HCT116 (cell line): Measurements from ENCODE around the gene EPB41L4A. TPM values are rescaled to one million over a fixed set of nuclear protein-coding genes. Genes with fewer than 3 reads are reported as not detected.

ENCODE experiments used
- ATAC-seq: fragments of 200-7000 bp; cut with Tn5 transposase; 2 replicates; pipeline ENCODE4 v1.9.1; 2020; ENCODE audit warnings: mild to moderate bottlenecking, moderate library complexity
- BruUV-seq: library from RNA; stranded (reverse); fragments of 400-500 nt; replicated peaks from 2 replicates; lab custom pipeline; 2021; lab: Mats Ljungman, UMichigan
- CTCF ChIA-PET: fragments of 300-600 bp; sonication (Branson Sonifier 250); formaldehyde crosslinking; loops from one replicate; lab custom pipeline; 2021; ENCODE audit warnings: antibody characterized with exemption; lab: Charles Lee
- POLR2A ChIA-PET: fragments of 300-600, 350-600 bp; sonication (Branson Sonifier 250); formaldehyde crosslinking; loops from one replicate; lab custom pipeline; 2021; ENCODE audit warnings: antibody characterized with exemption; lab: Charles Lee
- RAD21 ChIA-PET, 2 experiments: fragments of 300-600 bp; sonication (Branson Sonifier 250); formaldehyde crosslinking; loops; one replicate each; lab custom pipeline; 2023; ENCODE audit warnings: low total read pairs in 2 of 2; ENCODE audit not compliant: uncharacterized antibody in 2 of 2, unreplicated experiment in 2 of 2, low non-redundant PET in 1 of 2; lab: Charles Lee
- DNase-seq: peaks from one replicate; pipeline ENCODE4 v3.0.0-alpha.2; 2010; ENCODE audit warnings: low read depth, low spot score
- H2AFZ ChIP-seq: fragments of 200-600 bp; shearing (Covaris generic), sonication (generic); 2 replicates; pipeline ENCODE4 v1.6.1; 2017; ENCODE audit warnings: low read depth, mixed run types, mixed read lengths, antibody characterized with exemption, low read length; ENCODE audit not compliant: poor library complexity, severe bottlenecking
- H3K27ac ChIP-seq: 2 replicates; pipeline ENCODE4 v1.5.1; 2012; ENCODE audit warnings: low read depth, low read length
- H3K27me3 ChIP-seq: fragments of 200-600 bp; sonication (generic); 2 replicates; pipeline ENCODE4 v1.6.1; 2016; ENCODE audit warnings: mixed run types, low read length, mixed read lengths; ENCODE audit not compliant: insufficient read depth
- H3K36me3 ChIP-seq, 2 experiments: fragments of 200-500 bp in 1 of 2; fragments of 200-600 bp in 1 of 2; sonication (Bioruptor generic) in 1 of 2; sonication (generic) in 1 of 2; 2 replicates each; pipeline versions ENCODE4 v1.5.1 to v1.6.1; 2014 to 2016; ENCODE audit warnings: low read length in 2 of 2, inconsistent platforms in 1 of 2, mixed read lengths in 1 of 2, mixed run types in 1 of 2; ENCODE audit not compliant: insufficient read depth in 2 of 2, control insufficient read depth in 1 of 2
- H3K4me1 ChIP-seq, 2 experiments: fragments of 200-600 bp in 1 of 2; sonication (generic) in 1 of 2; 2 replicates each; pipeline versions ENCODE4 v1.5.1 to v1.6.1; 2012 to 2017; ENCODE audit warnings: low read length in 2 of 2, inconsistent platforms in 1 of 2, mild to moderate bottlenecking in 1 of 2, mixed read lengths in 1 of 2, mixed run types in 1 of 2, moderate library complexity in 1 of 2; ENCODE audit not compliant: insufficient read depth in 2 of 2, control insufficient read depth in 1 of 2
- H3K4me2 ChIP-seq: fragments of 200-600 bp; sonication (generic); 2 replicates; pipeline ENCODE4 v1.6.1; 2017; ENCODE audit warnings: mixed run types, low read length, mixed read lengths
- H3K4me3 ChIP-seq, 2 experiments: fragments of 200-600 bp in 1 of 2; sonication (generic) in 1 of 2; replicated peaks in 1 of 2; 2 replicates each; pipeline ENCODE4 v1.5.1; 2011 to 2016; ENCODE audit warnings: low read length in 2 of 2, control low read depth in 1 of 2, low read depth in 1 of 2, mild to moderate bottlenecking in 1 of 2, mixed read lengths in 1 of 2, mixed run types in 1 of 2
- H3K79me2 ChIP-seq: fragments of 200-600 bp; sonication (generic); 2 replicates; pipeline ENCODE4 v1.6.1; 2017; ENCODE audit warnings: mild to moderate bottlenecking, mixed run types, low read length, moderate library complexity, mixed read lengths; ENCODE audit not compliant: insufficient read depth
- H3K9ac ChIP-seq: fragments of 200-600 bp; sonication (generic); 2 replicates; pipeline ENCODE4 v1.6.1; 2016; ENCODE audit warnings: low read length, mixed read lengths
- H3K9me2 ChIP-seq: fragments of 200-600 bp; sonication (generic), shearing (Covaris generic); 2 replicates; pipeline ENCODE4 v1.6.1; 2017; ENCODE audit warnings: mixed run types, mild to moderate bottlenecking, moderate library complexity; ENCODE audit not compliant: insufficient read depth
- H3K9me3 ChIP-seq, 2 experiments: fragments of 200-500 bp in 1 of 2; fragments of 200-600 bp in 1 of 2; sonication (Bioruptor generic) in 1 of 2; sonication (generic) in 1 of 2; 2 replicates each; pipeline ENCODE4 v1.6.1; 2014 to 2017; ENCODE audit warnings: low read length in 2 of 2, mixed read lengths in 2 of 2, inconsistent platforms in 1 of 2, low read depth in 1 of 2, mild to moderate bottlenecking in 1 of 2, mixed run types in 1 of 2, moderate library complexity in 1 of 2; ENCODE audit not compliant: control insufficient read depth in 1 of 2, insufficient read depth in 1 of 2
- H4K20me1 ChIP-seq: fragments of 200-600 bp; sonication (generic), shearing (Covaris generic); 2 replicates; pipeline ENCODE4 v1.6.1; 2017; ENCODE audit warnings: mixed run types, mild to moderate bottlenecking, moderate library complexity; ENCODE audit not compliant: insufficient read depth
- CEBPB ChIP-seq: IDR thresholded peaks from 2 replicates; pipeline ENCODE4 v1.6.1; 2012; ENCODE audit warnings: low read depth
- EGR1 ChIP-seq: IDR thresholded peaks from 2 replicates; pipeline ENCODE4 v1.6.1; 2012; ENCODE audit warnings: low read depth
- EZH2phosphoT487 ChIP-seq: fragments of 200-600 bp; IDR thresholded peaks from 2 replicates; pipeline ENCODE4 v1.6.1; 2018; ENCODE audit warnings: antibody characterized with exemption, borderline replicate concordance
- FOSL1 ChIP-seq: IDR thresholded peaks from 2 replicates; pipeline ENCODE4 v1.6.1; 2012; ENCODE audit warnings: low read depth
- MAX ChIP-seq: IDR thresholded peaks from 2 replicates; pipeline ENCODE4 v1.6.1; 2012
- POLR2A ChIP-seq: IDR thresholded peaks from 2 replicates; pipeline ENCODE4 v1.7.0; 2011; ENCODE audit warnings: borderline replicate concordance; ENCODE audit not compliant: insufficient read depth, insufficient read length; ENCODE audit errors: extremely low read depth
- POLR2AphosphoS5 ChIP-seq: IDR thresholded peaks from 2 replicates; pipeline ENCODE4 v1.6.1; 2011; ENCODE audit warnings: mild to moderate bottlenecking, low read depth, low read length, moderate library complexity
- SP1 ChIP-seq: IDR thresholded peaks from 2 replicates; pipeline ENCODE4 v1.6.1; 2012; ENCODE audit warnings: low read depth
- SRF ChIP-seq: IDR thresholded peaks from 2 replicates; pipeline ENCODE4 v1.6.1; 2012; ENCODE audit warnings: low read depth
- TCF7L2 ChIP-seq: IDR thresholded peaks from 2 replicates; pipeline ENCODE4 v1.7.0; 2011; ENCODE audit warnings: borderline replicate concordance, inconsistent platforms; ENCODE audit not compliant: insufficient read depth, insufficient read length; ENCODE audit errors: extremely low read depth
- YY1 ChIP-seq: IDR thresholded peaks from 2 replicates; pipeline ENCODE4 v1.6.1; 2011; ENCODE audit warnings: low read length, low read depth, moderate library complexity, mild to moderate bottlenecking; ENCODE audit not compliant: insufficient replicate concordance; ENCODE audit errors: extremely low read depth
- ZBTB33 ChIP-seq: IDR thresholded peaks from 2 replicates; pipeline ENCODE4 v1.6.1; 2011; ENCODE audit warnings: mild to moderate bottlenecking, low read length, moderate library complexity; ENCODE audit not compliant: insufficient replicate concordance; ENCODE audit errors: extremely low read depth
- ZFX ChIP-seq: fragments of 450-650 bp; IDR thresholded peaks from 2 replicates; pipeline ENCODE4 v1.6.1; 2017
- ZNF274 ChIP-seq: fragments of 200-500 bp; sonication (Bioruptor generic); IDR thresholded peaks from 2 replicates; pipeline ENCODE4 v1.6.1; 2014; ENCODE audit warnings: mild to moderate bottlenecking, low read depth, low read length, inconsistent platforms
- intact Hi-C: fragments of 100-400 bp; cut with micrococcal nuclease; formaldehyde crosslinking; loops from 2 replicates; pipeline ENCODE4 v1.10.0; 2022
- total RNA-seq: library from RNA; stranded (reverse); gene quantifications from one replicate; pipeline ENCODE4 v1.2.1, GENCODE V29; 2021; ENCODE audit not compliant: unreplicated experiment
- TF ChIP-seq, protein P1 (sequence below): IDR thresholded peaks from 2 replicates; pipeline ENCODE4 v1.6.1; 2012
- TF ChIP-seq, protein P2 (sequence below): IDR thresholded peaks from 2 replicates; pipeline ENCODE4 v1.6.1; 2012; ENCODE audit warnings: low read depth

Gene EPB41L4A
- total RNA-seq, 1 experiment from 2014 or later, result 2.8 TPM

DNA sequence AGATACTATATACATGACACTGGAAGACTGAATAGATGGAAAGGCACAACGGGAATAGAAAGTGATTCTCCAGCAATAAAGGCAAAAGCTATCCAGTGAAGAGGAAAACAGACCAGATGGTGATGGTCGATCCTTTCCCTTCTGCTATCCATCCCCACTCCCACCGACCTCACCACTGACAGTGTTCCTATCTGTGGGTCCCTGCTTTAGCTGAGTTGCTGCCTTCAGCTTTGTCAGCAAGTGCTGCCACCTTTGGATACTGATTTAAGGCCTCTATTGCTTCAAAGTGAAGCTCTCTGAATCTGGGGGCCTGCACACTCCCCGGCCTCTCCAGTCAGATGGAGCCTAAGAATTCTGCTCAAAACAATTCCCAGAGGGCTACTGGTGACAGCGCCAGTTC lies 32.3 kb downstream of the EPB41L4A start:
- ChIA-PET CTCF (no interaction called here), POLR2A (no interaction called here), RAD21 (no interaction called here)
- H3K9me3 ChIP-seq, result no peaks in the 10 kb centered on the region
- H3K4me2 ChIP-seq, result no peak overlapping the region
- H3K79me2 ChIP-seq, result no peaks in the 10 kb centered on the region
- no TSS peak for BruUV-seq
- H3K27me3 ChIP-seq, result 0 out of 2 replicates have a peak, but pooled peaks cover 7% of the 10 kb centered on the region
- no peak overlapping the region for H2AFZ ChIP-seq
- no peaks in the 10 kb centered on the region for H3K9me2 ChIP-seq
- H3K27ac ChIP-seq, result no peak overlapping the region
- H3K9ac ChIP-seq, result no peak overlapping the region
- H3K4me3 ChIP-seq, result no peak overlapping the region
- H3K36me3 ChIP-seq, result no peaks in the 10 kb centered on the region
- TF ChIP-seq TCF7L2 (no peak), YY1 (no peak), POLR2A (no peak), FOSL1 (no peak), SP1 (no peak), EGR1 (no peak), SRF (no peak), EZH2phosphoT487 (no peak), MAX (no peak), ZFX (no peak), ZNF274 (no peak), POLR2AphosphoS5 (no peak), CEBPB (no peak), ZBTB33 (no peak)
- TF ChIP-seq, protein P1, sequence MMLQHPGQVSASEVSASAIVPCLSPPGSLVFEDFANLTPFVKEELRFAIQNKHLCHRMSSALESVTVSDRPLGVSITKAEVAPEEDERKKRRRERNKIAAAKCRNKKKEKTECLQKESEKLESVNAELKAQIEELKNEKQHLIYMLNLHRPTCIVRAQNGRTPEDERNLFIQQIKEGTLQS, result no peak
- TF ChIP-seq, protein P2, sequence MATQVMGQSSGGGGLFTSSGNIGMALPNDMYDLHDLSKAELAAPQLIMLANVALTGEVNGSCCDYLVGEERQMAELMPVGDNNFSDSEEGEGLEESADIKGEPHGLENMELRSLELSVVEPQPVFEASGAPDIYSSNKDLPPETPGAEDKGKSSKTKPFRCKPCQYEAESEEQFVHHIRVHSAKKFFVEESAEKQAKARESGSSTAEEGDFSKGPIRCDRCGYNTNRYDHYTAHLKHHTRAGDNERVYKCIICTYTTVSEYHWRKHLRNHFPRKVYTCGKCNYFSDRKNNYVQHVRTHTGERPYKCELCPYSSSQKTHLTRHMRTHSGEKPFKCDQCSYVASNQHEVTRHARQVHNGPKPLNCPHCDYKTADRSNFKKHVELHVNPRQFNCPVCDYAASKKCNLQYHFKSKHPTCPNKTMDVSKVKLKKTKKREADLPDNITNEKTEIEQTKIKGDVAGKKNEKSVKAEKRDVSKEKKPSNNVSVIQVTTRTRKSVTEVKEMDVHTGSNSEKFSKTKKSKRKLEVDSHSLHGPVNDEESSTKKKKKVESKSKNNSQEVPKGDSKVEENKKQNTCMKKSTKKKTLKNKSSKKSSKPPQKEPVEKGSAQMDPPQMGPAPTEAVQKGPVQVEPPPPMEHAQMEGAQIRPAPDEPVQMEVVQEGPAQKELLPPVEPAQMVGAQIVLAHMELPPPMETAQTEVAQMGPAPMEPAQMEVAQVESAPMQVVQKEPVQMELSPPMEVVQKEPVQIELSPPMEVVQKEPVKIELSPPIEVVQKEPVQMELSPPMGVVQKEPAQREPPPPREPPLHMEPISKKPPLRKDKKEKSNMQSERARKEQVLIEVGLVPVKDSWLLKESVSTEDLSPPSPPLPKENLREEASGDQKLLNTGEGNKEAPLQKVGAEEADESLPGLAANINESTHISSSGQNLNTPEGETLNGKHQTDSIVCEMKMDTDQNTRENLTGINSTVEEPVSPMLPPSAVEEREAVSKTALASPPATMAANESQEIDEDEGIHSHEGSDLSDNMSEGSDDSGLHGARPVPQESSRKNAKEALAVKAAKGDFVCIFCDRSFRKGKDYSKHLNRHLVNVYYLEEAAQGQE, result no peak
- TF ChIP-seq, all 23 proteins: peak for 0
- intact Hi-C loops, result no loop called here
- H3K4me1 ChIP-seq, result no peaks in the 10 kb centered on the region
- DNase-seq (no peak), ATAC-seq (no peak)
- H4K20me1 ChIP-seq, result no peaks in the 10 kb centered on the region
